Neural cell (in vitro differentiated cells): Measurements from ENCODE around the gene SPX. TPM values are rescaled to one million over a fixed set of nuclear protein-coding genes. Genes with fewer than 3 reads are reported as not detected.

ENCODE experiments used
- H2AFZ ChIP-seq: fragments of 200-600, 300-800 bp; sonication (generic), shearing (Covaris generic); 2 replicates; pipeline ENCODE4 v1.6.0; 2014; ENCODE audit warnings: low read depth, mild to moderate bottlenecking, antibody characterized with exemption, low read length, moderate library complexity
- H3F3A ChIP-seq: fragments of 200-600 bp; shearing (Covaris generic); 2 replicates; pipeline ENCODE4 v1.6.1; 2016; ENCODE audit warnings: mild to moderate bottlenecking, moderate library complexity, mixed read lengths, antibody characterized with exemption, low read length; ENCODE audit not compliant: insufficient read depth, poor library complexity, severe bottlenecking
- H3K27ac ChIP-seq: fragments of 200-600, 300-800 bp; sonication (generic), shearing (Covaris generic); 2 replicates; pipeline ENCODE4 v1.5.1; 2014; ENCODE audit warnings: mild to moderate bottlenecking, low read length, moderate library complexity
- H3K27me3 ChIP-seq: fragments of 300-800, 200-600 bp; sonication (generic), shearing (Covaris generic); 2 replicates; pipeline ENCODE4 v1.6.0; 2014; ENCODE audit warnings: mild to moderate bottlenecking, low read depth, low read length, moderate library complexity; ENCODE audit not compliant: insufficient read depth
- H3K36me3 ChIP-seq: fragments of 300-800, 200-600 bp; sonication (generic), shearing (Covaris generic); 2 replicates; pipeline ENCODE4 v1.5.1; 2014; ENCODE audit warnings: mild to moderate bottlenecking, antibody characterized with exemption, low read length, moderate library complexity; ENCODE audit not compliant: insufficient read depth
- H3K4me2 ChIP-seq: fragments of 300-800, 200-600 bp; sonication (generic), shearing (Covaris generic); 2 replicates; pipeline ENCODE4 v1.6.0; 2014; ENCODE audit warnings: mild to moderate bottlenecking, low read length
- H3K4me3 ChIP-seq: fragments of 300-800, 200-600 bp; sonication (generic), shearing (Covaris generic); 2 replicates; pipeline ENCODE4 v1.5.1; 2014; ENCODE audit warnings: mild to moderate bottlenecking, low read length, moderate library complexity
- H3K79me2 ChIP-seq: fragments of 200-600 bp; shearing (Covaris generic); replicated peaks from 2 replicates; pipeline ENCODE4 v1.6.0; 2014; ENCODE audit warnings: mild to moderate bottlenecking, low read length, moderate library complexity; ENCODE audit not compliant: insufficient read depth
- H3K9ac ChIP-seq: fragments of 300-800, 200-600 bp; sonication (generic), shearing (Covaris generic); 2 replicates; pipeline ENCODE4 v1.6.1; 2016; ENCODE audit warnings: mild to moderate bottlenecking, low read length, mixed read lengths
- H3K9me2 ChIP-seq: fragments of 200-600 bp; shearing (Covaris generic); 2 replicates; pipeline ENCODE4 v1.6.1; 2016; ENCODE audit warnings: mild to moderate bottlenecking, low read length, mixed read lengths; ENCODE audit not compliant: insufficient read depth
- H3K9me3 ChIP-seq: fragments of 200-600, 300-800 bp; sonication (generic), shearing (Covaris generic); 2 replicates; pipeline ENCODE4 v1.6.1; 2016; ENCODE audit warnings: mild to moderate bottlenecking, mixed run types, low read length, moderate library complexity, mixed read lengths
- H4K20me1 ChIP-seq: fragments of 200-600 bp; shearing (Covaris generic); 2 replicates; pipeline ENCODE4 v1.6.1; 2016; ENCODE audit warnings: mild to moderate bottlenecking, mixed run types; ENCODE audit not compliant: insufficient read depth
- EP300 ChIP-seq: fragments of 450-650 bp; conservative IDR thresholded peaks from 2 replicates; pipeline ENCODE4 v1.6.1; 2014; ENCODE audit warnings: antibody characterized with exemption, mild to moderate bottlenecking, moderate library complexity; ENCODE audit not compliant: poor library complexity, severe bottlenecking
- EZH2 ChIP-seq: fragments of 200-600, 300-800 bp; shearing (Covaris generic), sonication (generic); IDR thresholded peaks from 2 replicates; pipeline ENCODE4 v1.6.1; 2014; ENCODE audit warnings: antibody characterized with exemption, low read length, borderline replicate concordance, mild to moderate bottlenecking; ENCODE audit not compliant: insufficient read depth, poor library complexity, severe bottlenecking
- MXI1 ChIP-seq: fragments of 450-650 bp; conservative IDR thresholded peaks from 2 replicates; pipeline ENCODE4 v1.6.1; 2014; ENCODE audit warnings: antibody characterized with exemption, mild to moderate bottlenecking; ENCODE audit not compliant: poor library complexity, severe bottlenecking
- POLR2AphosphoS5 ChIP-seq: IDR thresholded peaks from 2 replicates; pipeline ENCODE4 v1.6.1; 2012
- RAD21 ChIP-seq: fragments of 450-650 bp; conservative IDR thresholded peaks from 2 replicates; pipeline ENCODE4 v1.6.1; 2014; ENCODE audit warnings: antibody characterized with exemption, mild to moderate bottlenecking, moderate library complexity
- TAF1 ChIP-seq: IDR thresholded peaks from 2 replicates; pipeline ENCODE4 v1.6.1; 2012; ENCODE audit warnings: low read depth
- polyA plus RNA-seq: library from polyadenylated mRNA; depleted of rRNA; stranded (reverse); fragments of >200 nt; gene quantifications from 2 replicates; pipeline ENCODE4 v1.2.3, GENCODE V29; 2014
- TF ChIP-seq, protein P1 (sequence below): fragments of 450-650 bp; IDR thresholded peaks from 2 replicates; pipeline ENCODE4 v1.5.1; 2014; ENCODE audit warnings: antibody characterized with exemption, mild to moderate bottlenecking, moderate library complexity; ENCODE audit not compliant: poor library complexity, severe bottlenecking
- TF ChIP-seq, protein P2 (sequence below): IDR thresholded peaks from 2 replicates; pipeline ENCODE4 v1.6.1; 2012; ENCODE audit warnings: borderline replicate concordance

SPX gene
- polyA plus RNA-seq, 1 donor from 2014 or later, result not detected

DNA sequence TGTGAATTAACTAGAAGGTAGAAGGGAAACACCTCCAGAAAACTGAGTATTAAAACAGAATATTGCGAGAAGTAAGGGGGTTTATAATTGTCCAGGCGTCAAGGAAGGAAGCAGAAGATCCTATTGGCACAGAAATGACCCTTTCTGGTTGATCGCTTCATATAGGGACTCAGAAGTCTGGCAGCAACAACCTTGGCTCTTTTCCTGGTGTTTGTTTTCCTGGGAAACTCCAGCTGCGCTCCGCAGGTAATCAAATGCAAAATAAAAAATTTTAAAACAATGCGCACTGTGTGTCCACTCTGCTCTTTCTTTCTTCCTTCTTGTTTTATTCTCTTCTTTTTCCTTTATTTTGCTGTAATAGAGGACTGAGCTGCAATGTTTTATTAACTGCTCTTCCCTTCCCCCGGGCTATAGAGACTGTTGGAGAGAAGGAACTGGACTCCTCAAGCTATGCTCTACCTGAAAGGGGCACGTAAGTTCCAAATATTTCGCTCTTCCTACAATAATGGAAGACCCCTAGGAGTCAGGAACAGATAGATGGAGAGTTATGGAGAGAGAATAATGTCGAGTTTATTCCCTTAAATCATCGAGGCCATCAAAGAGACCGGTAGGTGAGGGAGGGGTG lies 737 bp downstream of the SPX start (continued):
- TF ChIP-seq, protein P1, sequence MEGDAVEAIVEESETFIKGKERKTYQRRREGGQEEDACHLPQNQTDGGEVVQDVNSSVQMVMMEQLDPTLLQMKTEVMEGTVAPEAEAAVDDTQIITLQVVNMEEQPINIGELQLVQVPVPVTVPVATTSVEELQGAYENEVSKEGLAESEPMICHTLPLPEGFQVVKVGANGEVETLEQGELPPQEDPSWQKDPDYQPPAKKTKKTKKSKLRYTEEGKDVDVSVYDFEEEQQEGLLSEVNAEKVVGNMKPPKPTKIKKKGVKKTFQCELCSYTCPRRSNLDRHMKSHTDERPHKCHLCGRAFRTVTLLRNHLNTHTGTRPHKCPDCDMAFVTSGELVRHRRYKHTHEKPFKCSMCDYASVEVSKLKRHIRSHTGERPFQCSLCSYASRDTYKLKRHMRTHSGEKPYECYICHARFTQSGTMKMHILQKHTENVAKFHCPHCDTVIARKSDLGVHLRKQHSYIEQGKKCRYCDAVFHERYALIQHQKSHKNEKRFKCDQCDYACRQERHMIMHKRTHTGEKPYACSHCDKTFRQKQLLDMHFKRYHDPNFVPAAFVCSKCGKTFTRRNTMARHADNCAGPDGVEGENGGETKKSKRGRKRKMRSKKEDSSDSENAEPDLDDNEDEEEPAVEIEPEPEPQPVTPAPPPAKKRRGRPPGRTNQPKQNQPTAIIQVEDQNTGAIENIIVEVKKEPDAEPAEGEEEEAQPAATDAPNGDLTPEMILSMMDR, result no peak

DNA sequence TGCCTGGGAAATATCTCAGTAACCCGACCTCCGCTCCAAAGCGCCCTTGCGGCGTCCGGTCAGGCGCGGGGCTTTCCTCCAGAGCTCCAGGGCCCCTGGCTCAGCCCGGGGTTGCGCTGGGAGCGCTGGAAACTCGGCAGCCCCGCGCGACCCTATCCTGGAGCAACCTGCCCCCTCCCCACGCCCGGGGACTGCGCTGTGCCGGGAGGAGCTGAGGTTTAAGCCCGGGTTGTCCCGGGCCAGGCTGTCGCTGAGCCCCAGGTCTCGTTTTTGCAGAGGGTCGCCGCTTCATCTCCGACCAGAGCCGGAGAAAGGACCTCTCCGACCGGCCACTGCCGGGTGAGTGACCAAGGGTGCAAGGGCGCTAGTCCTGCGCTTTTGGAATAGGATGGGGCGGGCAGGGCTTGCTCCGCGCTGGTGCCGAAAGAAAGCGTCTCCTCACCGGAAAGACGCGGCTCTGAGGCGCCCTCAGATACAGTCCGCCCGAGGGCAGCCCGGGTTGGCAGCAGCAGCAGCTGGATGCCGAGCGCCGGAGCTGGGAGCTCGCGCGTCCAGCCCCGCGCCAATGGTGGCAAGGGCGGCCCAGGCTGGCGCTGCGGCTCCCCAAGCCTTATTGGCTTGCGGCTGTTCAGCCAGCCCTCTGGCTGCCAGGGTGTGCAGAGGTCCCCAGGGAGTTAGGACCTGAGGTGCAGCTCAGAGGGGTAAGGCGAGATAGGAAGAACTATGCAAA lies 1.5 kb downstream of the SPX start:
- Histone ChIP-seq H3K27me3 (peaks cover 34% of the 10 kb centered on the region), H3K4me2 (peak overlapping the region; percentile 79), H3F3A (no peaks in the 10 kb centered on the region), H3K4me3 (peak overlapping the region; percentile 74), H3K9me3 (no peaks in the 10 kb centered on the region), H3K27ac (no peak overlapping the region), H3K79me2 (no peaks in the 10 kb centered on the region), H3K9me2 (no peaks in the 10 kb centered on the region), H2AFZ (peak overlapping the region; percentile 23), H3K36me3 (no peaks in the 10 kb centered on the region), H4K20me1 (no peaks in the 10 kb centered on the region), H3K9ac (peak overlapping the region; percentile 54)
- TF ChIP-seq POLR2AphosphoS5 (peak; percentile 29), EP300 (no peak), MXI1 (peak; percentile 28), EZH2 (no peak), RAD21 (no peak), TAF1 (no peak)
- TF ChIP-seq, protein P2, sequence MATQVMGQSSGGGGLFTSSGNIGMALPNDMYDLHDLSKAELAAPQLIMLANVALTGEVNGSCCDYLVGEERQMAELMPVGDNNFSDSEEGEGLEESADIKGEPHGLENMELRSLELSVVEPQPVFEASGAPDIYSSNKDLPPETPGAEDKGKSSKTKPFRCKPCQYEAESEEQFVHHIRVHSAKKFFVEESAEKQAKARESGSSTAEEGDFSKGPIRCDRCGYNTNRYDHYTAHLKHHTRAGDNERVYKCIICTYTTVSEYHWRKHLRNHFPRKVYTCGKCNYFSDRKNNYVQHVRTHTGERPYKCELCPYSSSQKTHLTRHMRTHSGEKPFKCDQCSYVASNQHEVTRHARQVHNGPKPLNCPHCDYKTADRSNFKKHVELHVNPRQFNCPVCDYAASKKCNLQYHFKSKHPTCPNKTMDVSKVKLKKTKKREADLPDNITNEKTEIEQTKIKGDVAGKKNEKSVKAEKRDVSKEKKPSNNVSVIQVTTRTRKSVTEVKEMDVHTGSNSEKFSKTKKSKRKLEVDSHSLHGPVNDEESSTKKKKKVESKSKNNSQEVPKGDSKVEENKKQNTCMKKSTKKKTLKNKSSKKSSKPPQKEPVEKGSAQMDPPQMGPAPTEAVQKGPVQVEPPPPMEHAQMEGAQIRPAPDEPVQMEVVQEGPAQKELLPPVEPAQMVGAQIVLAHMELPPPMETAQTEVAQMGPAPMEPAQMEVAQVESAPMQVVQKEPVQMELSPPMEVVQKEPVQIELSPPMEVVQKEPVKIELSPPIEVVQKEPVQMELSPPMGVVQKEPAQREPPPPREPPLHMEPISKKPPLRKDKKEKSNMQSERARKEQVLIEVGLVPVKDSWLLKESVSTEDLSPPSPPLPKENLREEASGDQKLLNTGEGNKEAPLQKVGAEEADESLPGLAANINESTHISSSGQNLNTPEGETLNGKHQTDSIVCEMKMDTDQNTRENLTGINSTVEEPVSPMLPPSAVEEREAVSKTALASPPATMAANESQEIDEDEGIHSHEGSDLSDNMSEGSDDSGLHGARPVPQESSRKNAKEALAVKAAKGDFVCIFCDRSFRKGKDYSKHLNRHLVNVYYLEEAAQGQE, result no peak
- TF ChIP-seq, protein P1, result no peak
